HepG2 (cell line): Measurements from ENCODE around the gene OBP2A. TPM values are rescaled to one million over a fixed set of nuclear protein-coding genes. Genes with fewer than 3 reads are reported as not detected.

Experiments
- ATAC-seq: fragments of 200-7000 bp; cut with Tn5 transposase; 3 replicates; pipeline ENCODE4 v1.9.1; 2020; ENCODE audit warnings: mild to moderate bottlenecking, moderate library complexity
- BruUV-seq: library from RNA; stranded (reverse); fragments of 400-500 nt; replicated peaks from 2 replicates; lab custom pipeline; 2021; lab: Mats Ljungman, UMichigan
- CTCF ChIA-PET: fragments of 300-600 bp; formaldehyde crosslinking; extraction: SDS; loops from one replicate; lab custom pipeline; 2021; ENCODE audit warnings: low total read pairs, inconsistent platforms, low intra/inter-chr PET ratio; lab: Yijun Ruan, JAX
- POLR2A ChIA-PET: fragments of 350-600 bp; sonication (Branson Sonifier 250); formaldehyde crosslinking; loops from one replicate; lab custom pipeline; 2020; ENCODE audit warnings: antibody characterized with exemption, inconsistent platforms; lab: Yijun Ruan, JAX
- DNase-seq: peaks from one replicate; pipeline ENCODE4 v3.0.0-alpha.2; 2015; ENCODE audit warnings: low spot score
- FAIRE-seq: peaks from 3 replicates; lab custom pipeline; 2011; peaks lifted over from hg19 to GRCh38; lab: Jason Lieb, UNC
- H2AFZ ChIP-seq: one replicate; pipeline ENCODE4 v1.6.1; 2011; ENCODE audit warnings: low read length, inconsistent platforms
- H3K27ac ChIP-seq: fragments of 300-600 bp; 3 replicates; pipeline ENCODE4 v1.8.0; 2011; ENCODE audit warnings: mixed run types, mild to moderate bottlenecking, mixed read lengths, low read length, inconsistent platforms; ENCODE audit not compliant: insufficient read depth; ENCODE audit errors: extremely low read length
- H3K27me3 ChIP-seq, 2 experiments: fragments of 200-600 bp in 1 of 2; 2 replicates in 1 of 2; 3 replicates in 1 of 2; pipeline versions ENCODE4 v1.6.0 to v1.8.0; 2011; ENCODE audit warnings: low read length in 2 of 2, mild to moderate bottlenecking in 2 of 2, moderate library complexity in 2 of 2, inconsistent platforms in 1 of 2; ENCODE audit not compliant: insufficient read depth in 2 of 2, control insufficient read depth in 1 of 2
- H3K36me3 ChIP-seq, 2 experiments: fragments of 200-600 bp in 1 of 2; replicated peaks in 1 of 2; 2 replicates in 1 of 2; 3 replicates in 1 of 2; pipeline versions ENCODE4 v1.5.1 to v1.8.0; 2011; ENCODE audit warnings: low read length in 2 of 2, inconsistent platforms in 1 of 2; ENCODE audit not compliant: insufficient read depth in 2 of 2, control insufficient read depth in 1 of 2
- H3K4me1 ChIP-seq: 2 replicates; pipeline ENCODE4 v1.5.1; 2012; ENCODE audit warnings: low read length, inconsistent platforms; ENCODE audit not compliant: insufficient read depth
- H3K4me2 ChIP-seq: 2 replicates; pipeline ENCODE4 v1.6.0; 2011; ENCODE audit warnings: low read depth, low read length, inconsistent platforms
- H3K4me3 ChIP-seq, 3 experiments: fragments of 200-600 bp in 1 of 3; sonication (generic), shearing (Covaris generic) in 1 of 3; replicated peaks in 1 of 3; 2 replicates each; pipeline ENCODE4 v1.5.1; 2011 to 2016; ENCODE audit warnings: low read length in 3 of 3, inconsistent platforms in 2 of 3, low read depth in 2 of 3, mild to moderate bottlenecking in 2 of 3, control low read depth in 1 of 3, mixed read lengths in 1 of 3; ENCODE audit not compliant: insufficient read depth in 1 of 3
- H3K79me2 ChIP-seq: one replicate; pipeline ENCODE4 v1.6.1; 2011; ENCODE audit warnings: low read length, inconsistent platforms; ENCODE audit not compliant: insufficient read depth
- H3K9ac ChIP-seq: 2 replicates; pipeline ENCODE4 v1.6.0; 2011; ENCODE audit warnings: mild to moderate bottlenecking, low read depth, low read length, inconsistent platforms; ENCODE audit not compliant: insufficient read depth
- H3K9me3 ChIP-seq: 2 replicates; pipeline ENCODE4 v1.5.1; 2012; ENCODE audit warnings: mild to moderate bottlenecking, low read length
- H4K20me1 ChIP-seq: 2 replicates; pipeline ENCODE4 v1.6.0; 2011; ENCODE audit warnings: inconsistent platforms, mild to moderate bottlenecking, low read length, moderate library complexity; ENCODE audit not compliant: insufficient read depth
- DNMT1 ChIP-seq: sonication (generic); formaldehyde crosslinking; IDR thresholded peaks from 2 replicates; pipeline ENCODE4 v1.5.1; 2020; ENCODE audit warnings: mild to moderate bottlenecking, missing genetic modification reagents
- ETS1 ChIP-seq: sonication (generic); formaldehyde crosslinking; IDR thresholded peaks from 2 replicates; pipeline ENCODE4 v1.4.0; 2020; ENCODE audit warnings: missing genetic modification reagents
- MNT ChIP-seq: fragments of 450-650 bp; IDR thresholded peaks from 2 replicates; pipeline ENCODE4 v1.6.1; 2016
- MXI1 ChIP-seq: IDR thresholded peaks from 3 replicates; pipeline ENCODE4 v1.6.1; 2012; ENCODE audit warnings: low read depth, low read length, inconsistent platforms, borderline replicate concordance
- ZBTB46 ChIP-seq: sonication (generic); formaldehyde crosslinking; IDR thresholded peaks from 2 replicates; pipeline ENCODE4 v1.4.0; 2020; ENCODE audit warnings: mild to moderate bottlenecking, missing genetic modification reagents, borderline replicate concordance
- ZFAT ChIP-seq: sonication (generic); formaldehyde crosslinking; conservative IDR thresholded peaks from 2 replicates; pipeline ENCODE4 v1.8.1; 2023; ENCODE audit warnings: missing genetic modification reagents, inconsistent platforms
- ZNF101 ChIP-seq: sonication (generic); formaldehyde crosslinking; IDR thresholded peaks from 2 replicates; pipeline ENCODE4 v1.4.0; 2020; ENCODE audit warnings: mild to moderate bottlenecking, low read depth, missing genetic modification reagents, borderline replicate concordance
- ZNF121 ChIP-seq: sonication (generic); formaldehyde crosslinking; IDR thresholded peaks from 2 replicates; pipeline ENCODE4 v1.5.0; 2020; ENCODE audit warnings: mild to moderate bottlenecking, missing genetic modification reagents
- ZNF331 ChIP-seq: sonication (generic); formaldehyde crosslinking; IDR thresholded peaks from 2 replicates; pipeline ENCODE4 v1.4.0; 2020; ENCODE audit warnings: missing genetic modification reagents
- ZNF335 ChIP-seq: sonication (generic); formaldehyde crosslinking; IDR thresholded peaks from 2 replicates; pipeline ENCODE4 v1.4.0; 2020; ENCODE audit warnings: missing genetic modification reagents
- ZNF782 ChIP-seq: sonication (generic); formaldehyde crosslinking; IDR thresholded peaks from 2 replicates; pipeline ENCODE4 v1.4.0; 2020; ENCODE audit warnings: missing genetic modification reagents, mild to moderate bottlenecking, borderline replicate concordance
- WGBS: methylation state at CpG from one replicate; pipeline ENCODE4 v1.1.6; 2017; ENCODE audit warnings: low lambda C conversion rate; 5-methylcytosine and 5-hydroxymethylcytosine counted together
- in situ Hi-C: cut with HindIII; loops from 2 replicates; pipeline ENCODE4 v1.10.0; 2017; ENCODE audit warnings: low pct_unique_long_range_greater_than_20kb; ENCODE audit not compliant: extremely low pct_ligation_motif_present
- intact Hi-C: fragments of 100-400 bp; cut with micrococcal nuclease; formaldehyde crosslinking; loops from one replicate; pipeline ENCODE4 v1.10.0; 2022; ENCODE audit not compliant: unreplicated experiment
- polyA plus RNA-seq, 8 experiments: library from polyadenylated mRNA; depleted of rRNA in 3 of 8; stranded (reverse) in 7 of 8; unstranded in 1 of 8; fragments of >200 nt; fragmentation: Illumina TruSeq in 4 of 8; extraction: Trizol in 4 of 8; gene quantifications; 2 replicates each; pipeline versions ENCODE4 v1.2.1 to v1.2.3, GENCODE V29; 2011 to 2016; ENCODE audit warnings: low read depth in 4 of 8, missing spikeins in 1 of 8, mixed read lengths in 1 of 8; ENCODE audit not compliant: insufficient read depth in 1 of 8
- total RNA-seq, 5 experiments: library from RNA; depleted of rRNA; stranded (reverse); fragments of >200 nt; fragmentation: Illumina TruSeq; extraction: Trizol; gene quantifications; 2 replicates each; pipeline ENCODE4 v1.2.3, GENCODE V29; 2016; ENCODE audit warnings: low read depth in 1 of 5

Gene OBP2A
- total and polyA plus RNA-seq, 2 of the 13 experiments (the other 11 are each of a cell fraction or from before 2014, with no cell fraction given), result 0.32 TPM; not detected in 1

- TF ChIP-seq MNT (no peak), ZNF101 (CRISPR knock-in tag) (no peak), DNMT1 (CRISPR knock-in tag) (no peak), ZNF331 (CRISPR knock-in tag) (no peak), ZNF121 (no peak)
These were observed 17.9 kb downstream of the OBP2A start (continued) for GRCh38 chr9:135563858-135564257.

- 58% methylated on average over 2 of the region's 9 CpGs for WGBS
- TF ChIP-seq MXI1, result no peak
- no peak for TF ChIP-seq ZBTB46 (CRISPR knock-in tag)
- no peak for TF ChIP-seq ZFAT (CRISPR knock-in tag)
- no peak for TF ChIP-seq ZNF782 (CRISPR knock-in tag)
- no peak for TF ChIP-seq ZNF335 (CRISPR knock-in tag)
- no peak for TF ChIP-seq ETS1 (CRISPR knock-in tag)
- H3K79me2 ChIP-seq, result no peaks in the 10 kb centered on the region
- H3K4me2 ChIP-seq, result no peak overlapping the region
- POLR2A ChIA-PET, result no interaction called here
- H3K4me3 ChIP-seq, result no peak overlapping the region
- CTCF ChIA-PET, result no interaction called here
- no peak for FAIRE-seq
- H3K9ac ChIP-seq, result no peak overlapping the region
- no peaks in the 10 kb centered on the region for H3K36me3 ChIP-seq
- no peak overlapping the region for H3K27ac ChIP-seq
- intact Hi-C loops, result no loop called here
- no peak for DNase-seq
- BruUV-seq, result no TSS peak
- H2AFZ ChIP-seq, result no peak overlapping the region
- peaks cover 4 to 37% of the 10 kb centered on the region in 2 experiments; a peak in 4 of 5 replicates for H3K27me3 ChIP-seq
- H3K4me1 ChIP-seq, result peaks cover 17% of the 10 kb centered on the region
- in situ Hi-C loops, result no loop called here
- ATAC-seq, result peak; percentile 36; the same call in 2 of the 3 replicates
- H4K20me1 ChIP-seq, result no peaks in the 10 kb centered on the region
- no peaks in the 10 kb centered on the region for H3K9me3 ChIP-seq
These were observed 19.3 kb downstream of the OBP2A start for GRCh38 chr9:135565141-135565628.
